Suprapubic skin (tissue), 4 donors: ENCODE measurements around the gene ANKRD11.

Experiments
- EP300 ChIP-seq: sonication (generic); formaldehyde crosslinking; IDR thresholded peaks from one replicate; pipeline ENCODE4 v1.6.1; 2017; ENCODE audit warnings: antibody characterized with exemption
- POLR2A ChIP-seq, 2 donors: fragments of 450-650 bp; IDR thresholded peaks; one replicate each; pipeline ENCODE4 v1.6.1; 2017; ENCODE audit warnings: antibody characterized with exemption in 2 of 2, mild to moderate bottlenecking in 2 of 2, moderate library complexity in 2 of 2
- POLR2AphosphoS5 ChIP-seq, 3 donors: sonication (generic); formaldehyde crosslinking; IDR thresholded peaks; one replicate each; pipeline ENCODE4 v1.6.1; 2017; ENCODE audit warnings: antibody characterized with exemption in 3 of 3
- TF ChIP-seq, protein P1 (sequence below), 2 donors: fragments of 200-600 bp in 1 of 2; fragments of 450-650 bp in 1 of 2; sonication (generic) in 1 of 2; IDR thresholded peaks; one replicate each; pipeline ENCODE4 v1.5.1; 2016 to 2019; ENCODE audit warnings: antibody characterized with exemption in 2 of 2, mild to moderate bottlenecking in 1 of 2, moderate library complexity in 1 of 2

DNA sequence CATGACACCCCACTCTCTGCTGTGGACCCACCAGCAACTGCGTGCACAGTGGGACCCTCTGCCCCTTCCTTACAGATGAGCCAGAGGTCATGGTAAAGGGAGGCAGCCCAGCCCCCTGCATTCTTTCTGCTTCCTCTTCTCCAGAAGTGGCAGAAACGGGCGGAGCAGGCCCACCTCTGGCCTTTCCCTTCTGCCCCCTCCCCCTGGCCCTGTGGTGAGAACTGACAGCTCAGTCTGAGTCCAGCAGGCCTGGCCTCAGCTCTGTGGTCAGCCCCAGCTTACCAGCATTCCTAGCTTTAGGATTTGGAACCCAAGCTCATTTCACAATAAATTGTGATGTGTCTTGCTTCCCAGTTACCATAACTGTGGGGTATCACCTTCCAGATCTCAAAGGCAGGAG lies 4.8 kb upstream of the ANKRD11 start:
- TF ChIP-seq, protein P1, sequence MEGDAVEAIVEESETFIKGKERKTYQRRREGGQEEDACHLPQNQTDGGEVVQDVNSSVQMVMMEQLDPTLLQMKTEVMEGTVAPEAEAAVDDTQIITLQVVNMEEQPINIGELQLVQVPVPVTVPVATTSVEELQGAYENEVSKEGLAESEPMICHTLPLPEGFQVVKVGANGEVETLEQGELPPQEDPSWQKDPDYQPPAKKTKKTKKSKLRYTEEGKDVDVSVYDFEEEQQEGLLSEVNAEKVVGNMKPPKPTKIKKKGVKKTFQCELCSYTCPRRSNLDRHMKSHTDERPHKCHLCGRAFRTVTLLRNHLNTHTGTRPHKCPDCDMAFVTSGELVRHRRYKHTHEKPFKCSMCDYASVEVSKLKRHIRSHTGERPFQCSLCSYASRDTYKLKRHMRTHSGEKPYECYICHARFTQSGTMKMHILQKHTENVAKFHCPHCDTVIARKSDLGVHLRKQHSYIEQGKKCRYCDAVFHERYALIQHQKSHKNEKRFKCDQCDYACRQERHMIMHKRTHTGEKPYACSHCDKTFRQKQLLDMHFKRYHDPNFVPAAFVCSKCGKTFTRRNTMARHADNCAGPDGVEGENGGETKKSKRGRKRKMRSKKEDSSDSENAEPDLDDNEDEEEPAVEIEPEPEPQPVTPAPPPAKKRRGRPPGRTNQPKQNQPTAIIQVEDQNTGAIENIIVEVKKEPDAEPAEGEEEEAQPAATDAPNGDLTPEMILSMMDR (IDR thresholded peaks at IDR 0.05): no peak
- no peak for TF ChIP-seq POLR2A (IDR thresholded peaks at IDR 0.05)
- TF ChIP-seq POLR2AphosphoS5 (IDR thresholded peaks at IDR 0.05): no peak
- TF ChIP-seq EP300: no peak
